PC-9 (cell line): Measurements from ENCODE around the gene MTUS2.

ENCODE experiments used
- CTCF ChIP-seq: fragments of 200-600 bp; sonication (generic); conservative IDR thresholded peaks from 2 replicates; pipeline ENCODE4 v1.6.1; 2017; ENCODE audit warnings: mixed run types, antibody characterized with exemption, mild to moderate bottlenecking, moderate library complexity
- EZH2 ChIP-seq: fragments of 200-600 bp; sonication (generic); IDR thresholded peaks from 2 replicates; pipeline ENCODE4 v1.8.0; 2017; ENCODE audit warnings: antibody characterized with exemption, low read depth

- TF ChIP-seq EZH2, result no peak
- TF ChIP-seq CTCF, result no peak; the same call in 1 of the 2 replicates
Observed at GRCh38 chr13:28817204-28817603, 2.9 kb upstream of the MTUS2 start.
